Peyer's patch (tissue), 4 donors: Measurements from ENCODE around the gene ALDH4A1. TPM values are rescaled to one million over a fixed set of nuclear protein-coding genes. Genes with fewer than 3 reads are reported as not detected.
A peak's percentile ranks its signal among the peaks of the same experiment; 100 is the strongest.

Experiments
- DNase-seq, 3 donors: peaks; one replicate each; pipeline ENCODE4 v3.0.0-alpha.2; 2017 to 2019
- H3K27ac ChIP-seq, 4 donors: fragments of 200-600 bp; sonication (generic); one replicate each; pipeline ENCODE4 v1.5.1; 2016 to 2019
- H3K27me3 ChIP-seq, 2 donors: fragments of 200-600 bp; sonication (generic); one replicate each; pipeline ENCODE4 v1.5.1; 2019
- H3K36me3 ChIP-seq, 3 donors: fragments of 200-600 bp; sonication (generic); one replicate each; pipeline ENCODE4 v1.5.1; 2016 to 2019
- H3K4me1 ChIP-seq, 4 donors: fragments of 200-600 bp; sonication (generic); one replicate each; pipeline ENCODE4 v1.5.1; 2016 to 2019
- H3K4me3 ChIP-seq, 4 donors: fragments of 200-600 bp; sonication (generic); 1 replicate in 3 of 4; 2 replicates in 1 of 4; pipeline ENCODE4 v1.5.1; 2016 to 2019; ENCODE audit warnings: mild to moderate bottlenecking in 1 of 4
- H3K9me3 ChIP-seq, 4 donors: fragments of 200-600 bp; sonication (generic); one replicate each; pipeline ENCODE4 v1.5.1; 2016 to 2019; ENCODE audit warnings: mild to moderate bottlenecking in 1 of 4
- CTCF ChIP-seq, 6 experiments: fragments of 450-650 bp in 4 of 6; fragments of 200-600 bp in 2 of 6; sonication (generic) in 1 of 6; IDR thresholded peaks; one replicate each; pipeline ENCODE4 v1.5.1; 2017 to 2019; ENCODE audit warnings: antibody characterized with exemption in 6 of 6, mild to moderate bottlenecking in 3 of 6, moderate library complexity in 1 of 6
- POLR2A ChIP-seq, 2 donors: fragments of 450-650 bp; IDR thresholded peaks; one replicate each; pipeline ENCODE4 v1.5.1; 2017; ENCODE audit warnings: antibody characterized with exemption in 2 of 2, mild to moderate bottlenecking in 2 of 2, moderate library complexity in 2 of 2
- total RNA-seq, 4 donors: library from RNA; depleted of rRNA; stranded (reverse); fragments of >200 nt; gene quantifications; one replicate each; pipeline ENCODE4 v1.1.0, GENCODE V29; 2016

ALDH4A1 gene
- total RNA-seq, 4 donors from 2014 or later, result 2.8 to 5.8 (median 4.1) TPM

- H3K27me3 ChIP-seq, result no peaks in the 10 kb centered on the region
- peaks cover 0 to 7% (median 0%) of the 10 kb centered on the region in 4 donors for H3K4me1 ChIP-seq
- H3K4me3 ChIP-seq, result no peak overlapping the region
- TF ChIP-seq POLR2A (IDR thresholded peaks at IDR 0.05) (no peak), CTCF (IDR thresholded peaks at IDR 0.05) (no peak)
- H3K9me3 ChIP-seq, result no peaks in the 10 kb centered on the region
- no peak for DNase-seq
- peaks cover 0 to 23% (median 0%) of the 10 kb centered on the region in 3 donors for H3K36me3 ChIP-seq
- H3K27ac ChIP-seq, result no peak overlapping the region
Observed at GRCh38 chr1:18915341-18915740, 13.0 kb upstream of the ALDH4A1 start.

- H3K36me3 ChIP-seq, result peaks cover 0 to 38% (median 0%) of the 10 kb centered on the region in 3 donors
- peak; percentile 78 to 91 (median 86) for DNase-seq
- no peak overlapping the region for H3K4me3 ChIP-seq
- no peaks in the 10 kb centered on the region for H3K27me3 ChIP-seq
- peaks cover 0 to 7% (median 0%) of the 10 kb centered on the region in 4 donors for H3K4me1 ChIP-seq
- no peaks in the 10 kb centered on the region for H3K9me3 ChIP-seq
- TF ChIP-seq POLR2A (IDR thresholded peaks at IDR 0.05), result no peak
- peak; percentile 85 to 96 (median 92) for TF ChIP-seq CTCF (IDR thresholded peaks at IDR 0.05)
- H3K27ac ChIP-seq, result peak overlapping the region in 2 of 4 donors; percentile 19 to 33
Observed at GRCh38 chr1:18913065-18913835, 10.9 kb upstream of the ALDH4A1 start.

DNA sequence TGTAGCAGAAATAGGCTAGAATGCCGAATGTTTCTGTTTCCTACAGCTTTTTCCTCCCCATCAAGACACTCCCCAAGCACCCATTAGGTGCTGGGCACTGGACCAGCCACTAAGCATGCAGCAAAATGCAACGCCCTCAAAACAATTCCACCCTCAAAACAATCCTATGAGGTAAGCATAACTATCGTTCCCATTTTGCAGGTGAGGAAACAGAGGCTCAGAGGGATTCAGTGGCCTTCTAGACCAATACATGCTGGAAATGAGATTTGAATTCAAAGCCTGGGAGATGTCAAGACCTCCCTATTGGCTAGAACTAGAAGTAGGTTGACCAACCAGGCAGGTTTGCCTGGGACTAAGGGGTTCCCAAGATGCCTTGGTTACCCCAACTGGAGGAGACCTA lies 10.2 kb upstream of the ALDH4A1 start:
- TF ChIP-seq POLR2A (IDR thresholded peaks at IDR 0.05) (no peak), CTCF (IDR thresholded peaks at IDR 0.05) (no peak)
- Histone ChIP-seq H3K27ac (no peak overlapping the region), H3K27me3 (no peaks in the 10 kb centered on the region), H3K4me3 (no peak overlapping the region), H3K4me1 (peaks cover 0 to 12% (median 0%) of the 10 kb centered on the region in 4 donors), H3K9me3 (no peaks in the 10 kb centered on the region), H3K36me3 (peaks cover 0 to 40% (median 0%) of the 10 kb centered on the region in 3 donors)
- DNase-seq, result no peak

GRCh38 chr1:18908911-18909771 lies 6.8 kb upstream of the ALDH4A1 start:
- Histone ChIP-seq H3K4me1 (peaks cover 0 to 17% (median 0%) of the 10 kb centered on the region in 4 donors), H3K36me3 (peaks cover 0 to 29% (median 0%) of the 10 kb centered on the region in 3 donors), H3K27me3 (no peaks in the 10 kb centered on the region), H3K9me3 (no peaks in the 10 kb centered on the region), H3K4me3 (no peak overlapping the region), H3K27ac (peak overlapping the region in 1 of 4 donors; percentile 31)
- DNase-seq, result no peak
- TF ChIP-seq CTCF (IDR thresholded peaks at IDR 0.05) (no peak), POLR2A (IDR thresholded peaks at IDR 0.05) (no peak)

DNA sequence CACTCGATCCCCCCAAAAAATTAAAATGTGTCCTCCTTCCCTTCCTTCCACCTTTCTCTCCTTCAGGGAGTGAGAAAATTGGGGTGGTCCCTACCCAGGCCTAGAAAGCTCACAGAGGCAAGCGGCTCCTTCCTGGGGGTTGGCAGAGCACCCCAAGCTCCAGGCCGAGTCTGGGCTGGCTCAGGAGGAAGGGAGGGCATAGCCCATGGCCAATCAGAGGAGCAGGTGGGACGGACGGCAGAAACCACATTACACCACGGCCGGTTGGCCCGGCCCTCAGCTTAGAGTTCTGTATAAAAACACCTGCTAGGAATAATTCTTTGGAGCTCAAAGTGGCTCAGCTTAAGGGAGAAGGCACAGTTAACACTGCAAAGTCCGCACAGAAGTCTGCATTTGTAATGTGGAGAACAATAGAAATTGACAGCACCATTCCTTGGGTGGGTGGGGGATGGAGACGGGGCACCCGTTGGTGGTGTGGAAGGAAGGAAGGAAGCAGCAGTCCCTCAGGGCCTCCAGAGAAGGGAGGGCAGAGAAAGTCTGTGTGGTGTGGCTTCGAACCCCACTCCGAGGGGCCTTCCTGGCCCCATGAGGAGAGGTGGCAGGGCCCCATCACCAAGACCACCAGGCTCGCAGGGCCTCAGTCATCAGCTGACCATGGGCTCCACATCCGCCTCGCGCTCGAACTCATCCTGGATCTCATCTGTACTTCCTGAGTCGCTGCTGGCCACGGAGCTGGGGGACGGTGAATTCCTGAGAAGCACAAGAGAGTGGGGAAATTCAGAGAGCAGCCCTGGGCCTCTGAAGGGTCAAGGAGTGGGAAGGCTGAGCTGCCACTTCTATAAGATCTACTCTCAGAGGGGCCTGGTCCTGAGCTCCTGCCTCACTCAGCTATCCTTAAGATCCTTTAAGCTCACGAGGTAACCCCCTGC lies 5.8 kb upstream of the ALDH4A1 start:
- peak in 1 of 3 donors; percentile 34 for DNase-seq
- peaks cover 0 to 29% (median 0%) of the 10 kb centered on the region in 3 donors for H3K36me3 ChIP-seq
- H3K27me3 ChIP-seq, result no peaks in the 10 kb centered on the region
- H3K4me3 ChIP-seq, result no peak overlapping the region
- no peaks in the 10 kb centered on the region for H3K9me3 ChIP-seq
- H3K4me1 ChIP-seq, result peaks cover 0 to 17% (median 3%) of the 10 kb centered on the region in 4 donors
- TF ChIP-seq CTCF (IDR thresholded peaks at IDR 0.05), result no peak
- TF ChIP-seq POLR2A (IDR thresholded peaks at IDR 0.05), result no peak
- peak overlapping the region in 3 of 4 donors; percentile 15 to 60 (median 31) for H3K27ac ChIP-seq
